Thymus (tissue), 11 donors: ENCODE data around the gene OTULIN. TPM values are rescaled to one million over a fixed set of nuclear protein-coding genes. Genes with fewer than 3 reads are reported as not detected.

Experiments used
- DNase-seq, 9 donors: peaks; one replicate each; pipeline ENCODE4 v3.0.0-alpha.2; 2013; ENCODE audit warnings: low spot score in 9 of 9, low read depth in 6 of 9, missing footprints in 1 of 9
- H3K27ac ChIP-seq, 2 donors: one replicate each; pipeline ENCODE4 v1.5.1; 2013; ENCODE audit warnings: control low read depth in 1 of 2, low read depth in 1 of 2, low read length in 1 of 2, mild to moderate bottlenecking in 1 of 2, moderate library complexity in 1 of 2
- H3K27me3 ChIP-seq, 2 donors: one replicate each; pipeline ENCODE4 v1.5.1; 2013; ENCODE audit warnings: low read length in 1 of 2; ENCODE audit not compliant: control insufficient read depth in 2 of 2, insufficient read depth in 1 of 2
- H3K36me3 ChIP-seq, 2 donors: one replicate each; pipeline ENCODE4 v1.5.1; 2013; ENCODE audit warnings: low read length in 1 of 2, mild to moderate bottlenecking in 1 of 2, moderate library complexity in 1 of 2; ENCODE audit not compliant: control insufficient read depth in 2 of 2, insufficient read depth in 2 of 2
- H3K4me1 ChIP-seq, 2 donors: one replicate each; pipeline ENCODE4 v1.5.1; 2013; ENCODE audit warnings: low read length in 2 of 2; ENCODE audit not compliant: control insufficient read depth in 2 of 2, insufficient read depth in 2 of 2
- H3K4me3 ChIP-seq, 2 donors: one replicate each; pipeline ENCODE4 v1.5.1; 2013; ENCODE audit warnings: low read length in 2 of 2, control low read depth in 1 of 2, mild to moderate bottlenecking in 1 of 2
- H3K9me3 ChIP-seq, 2 donors: one replicate each; pipeline ENCODE4 v1.5.1; 2013; ENCODE audit warnings: low read length in 1 of 2, mild to moderate bottlenecking in 1 of 2; ENCODE audit not compliant: control insufficient read depth in 2 of 2, insufficient read depth in 1 of 2
- WGBS: extraction: QIAGEN DNeasy Blood & Tissue Kit; methylation state at CpG from one replicate; pipeline ENCODE4 v1.1.7; 2013; 5-methylcytosine and 5-hydroxymethylcytosine counted together
- polyA plus RNA-seq: library from polyadenylated mRNA; stranded (reverse); fragments of 200-250 nt; gene quantifications from one replicate; pipeline ENCODE4 v1.2.3, GENCODE V29; 2013
- total RNA-seq: library from RNA; stranded (reverse); fragments of 120-200 nt; gene quantifications from one replicate; pipeline ENCODE4 v1.2.4, GENCODE V29; 2013
- donor health status: healthy.

OTULIN gene
- total and polyA plus RNA-seq, 2 donors = 9.1 to 23.3 TPM

DNA sequence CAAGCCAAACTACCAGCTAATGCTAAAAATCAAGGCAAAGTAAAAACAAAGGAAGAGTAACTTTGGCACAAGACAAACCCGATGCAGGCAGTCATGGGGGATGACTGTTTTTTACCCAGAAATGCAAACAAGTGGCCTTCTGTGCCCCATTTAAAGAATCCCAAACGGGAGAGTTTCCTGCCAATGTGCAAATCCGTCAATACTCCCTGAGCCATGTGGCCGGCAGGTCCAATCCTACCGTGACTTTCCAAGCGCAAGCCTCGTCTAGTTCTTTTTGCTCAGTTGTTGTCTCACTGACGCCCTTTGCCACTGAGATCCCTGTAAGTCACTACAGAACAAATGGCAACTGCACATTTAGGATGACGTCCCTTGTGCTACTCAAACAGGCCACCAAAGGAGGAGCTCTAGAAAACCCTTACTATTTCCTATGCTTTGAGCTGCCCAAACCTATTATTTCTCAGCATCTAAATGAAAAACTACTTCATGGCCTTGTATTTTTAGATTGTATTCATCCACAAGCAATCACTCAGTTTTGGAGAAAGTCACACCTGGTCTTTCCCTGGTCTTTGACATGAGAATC lies 43.4 kb downstream of the OTULIN start:
- DNase-seq = no peak
- 96% methylated on average over 9 of the region's 9 CpGs for WGBS
- Histone ChIP-seq H3K27me3 (no peaks in the 10 kb centered on the region), H3K27ac (no peak overlapping the region), H3K36me3 (peaks cover 29 to 40% of the 10 kb centered on the region in 2 donors), H3K4me3 (no peak overlapping the region), H3K9me3 (no peaks in the 10 kb centered on the region), H3K4me1 (peaks cover 8 to 19% of the 10 kb centered on the region in 2 donors)

DNA sequence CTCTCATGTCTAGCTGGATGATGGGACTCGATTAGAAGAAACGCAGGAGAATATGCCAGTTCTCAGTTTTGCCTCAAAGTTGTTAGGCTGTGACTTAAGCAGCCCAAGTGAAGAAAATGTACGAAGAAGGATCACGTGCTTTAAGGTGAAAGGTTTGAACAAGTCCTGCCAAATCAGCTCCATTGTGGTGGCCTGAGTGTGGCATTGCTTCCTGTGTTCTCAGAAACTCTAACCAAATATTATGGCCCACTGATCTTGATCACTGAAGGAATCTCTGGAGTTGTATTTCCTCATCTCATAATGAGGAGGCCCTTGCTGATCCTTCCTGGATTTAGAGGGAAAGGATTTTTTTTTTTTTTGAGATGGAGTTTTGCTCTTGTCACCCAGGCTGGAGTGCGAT lies 44.0 kb downstream of the OTULIN start:
- 98% methylated on average over 5 of the region's 5 CpGs for WGBS
- no peak overlapping the region for H3K4me3 ChIP-seq
- no peaks in the 10 kb centered on the region for H3K9me3 ChIP-seq
- H3K27me3 ChIP-seq = no peaks in the 10 kb centered on the region
- H3K36me3 ChIP-seq = peaks cover 35 to 41% of the 10 kb centered on the region in 2 donors
- DNase-seq = no peak
- peaks cover 8 to 19% of the 10 kb centered on the region in 2 donors for H3K4me1 ChIP-seq
- no peak overlapping the region for H3K27ac ChIP-seq

DNA sequence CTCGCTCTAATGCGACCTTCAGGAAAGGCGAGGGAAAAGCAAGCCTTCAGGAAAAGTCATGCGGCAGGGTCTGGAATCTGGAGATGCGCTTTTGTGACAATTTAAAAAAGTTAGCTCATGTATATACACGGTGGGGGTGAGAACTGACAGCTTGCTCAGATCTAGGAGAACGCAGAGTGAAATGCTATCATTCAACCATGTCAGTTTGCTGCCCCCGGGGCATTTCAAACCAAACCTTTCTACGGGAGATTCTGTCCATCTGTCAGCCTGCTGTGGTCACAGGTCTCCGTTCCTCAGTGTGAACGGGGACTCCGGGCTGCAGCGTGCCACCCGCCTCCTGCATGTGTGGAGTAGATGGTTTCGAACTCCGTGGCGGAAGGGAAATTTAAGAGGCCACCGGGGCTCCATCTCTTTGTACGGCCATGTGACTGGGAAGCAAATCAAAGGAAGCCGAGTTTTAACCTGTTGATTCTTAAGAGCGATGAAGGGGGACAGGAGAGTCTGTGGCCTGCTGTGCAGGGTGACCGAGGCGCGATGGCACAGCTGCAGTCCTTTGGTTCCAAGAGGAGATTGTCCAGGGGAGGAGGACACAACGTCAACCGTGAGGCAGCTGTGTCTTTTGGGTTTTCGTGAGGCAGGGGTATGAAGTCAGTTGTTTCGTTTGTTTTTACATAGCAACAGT lies 45.9 kb downstream of the OTULIN start:
- H3K4me3 ChIP-seq = no peak overlapping the region
- no peak for DNase-seq
- no peak overlapping the region for H3K27ac ChIP-seq
- no peaks in the 10 kb centered on the region for H3K9me3 ChIP-seq
- peaks cover 8 to 19% of the 10 kb centered on the region in 2 donors for H3K4me1 ChIP-seq
- 98% methylated on average over 28 of the region's 28 CpGs for WGBS
- no peaks in the 10 kb centered on the region for H3K27me3 ChIP-seq
- peaks cover 41 to 47% of the 10 kb centered on the region in 2 donors for H3K36me3 ChIP-seq

DNA sequence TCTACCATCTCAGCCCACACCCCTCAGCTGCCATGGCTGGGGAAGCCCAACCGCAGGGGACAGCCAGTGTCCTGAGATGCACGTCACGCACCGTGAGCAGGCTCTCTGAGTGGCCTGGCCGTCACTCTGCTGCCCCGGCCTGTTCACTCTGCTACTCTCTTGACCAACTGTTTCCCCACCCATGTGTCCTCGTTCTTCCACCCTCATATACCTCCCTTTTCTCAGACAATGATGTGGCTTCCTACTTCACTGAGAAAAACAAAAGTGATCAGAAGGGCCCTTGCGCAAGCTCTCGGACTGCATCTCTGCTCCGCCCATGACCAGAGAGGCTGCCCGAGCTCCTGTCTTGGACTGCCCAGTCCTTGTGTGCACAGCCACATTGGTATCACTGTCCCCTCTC lies 47.6 kb downstream of the OTULIN start:
- 93% methylated on average over 11 of the region's 11 CpGs for WGBS
- Histone ChIP-seq H3K27ac (no peak overlapping the region), H3K36me3 (peaks cover 44 to 53% of the 10 kb centered on the region in 2 donors), H3K9me3 (no peaks in the 10 kb centered on the region), H3K4me1 (peaks cover 0 to 11% of the 10 kb centered on the region in 2 donors), H3K4me3 (no peak overlapping the region), H3K27me3 (no peaks in the 10 kb centered on the region)
- no peak for DNase-seq

DNA sequence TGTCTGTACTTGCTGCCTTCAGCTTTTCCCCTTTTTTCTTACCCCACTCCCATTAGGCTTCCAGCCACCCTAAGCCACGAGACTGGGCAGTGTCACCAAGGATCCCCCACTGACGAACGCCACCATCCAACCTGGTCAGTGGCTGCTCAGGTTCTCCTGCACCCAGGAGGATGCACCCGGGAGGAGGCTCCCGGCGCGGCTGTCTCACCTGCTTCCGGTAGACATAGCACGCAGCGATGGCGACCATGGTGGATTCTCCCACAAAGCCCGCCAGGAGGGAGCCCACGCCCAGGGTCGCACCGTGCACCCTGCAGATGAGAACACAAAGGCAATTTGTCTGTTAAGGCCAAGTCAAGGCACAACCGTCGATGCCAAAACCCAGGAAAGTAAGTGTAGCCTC lies 48.1 kb downstream of the OTULIN start:
- Histone ChIP-seq H3K9me3 (no peaks in the 10 kb centered on the region), H3K4me3 (no peak overlapping the region), H3K27ac (no peak overlapping the region), H3K4me1 (peaks cover 0 to 7% of the 10 kb centered on the region in 2 donors), H3K36me3 (peaks cover 43 to 53% of the 10 kb centered on the region in 2 donors), H3K27me3 (no peaks in the 10 kb centered on the region)
- 98% methylated on average over 17 of the region's 17 CpGs for WGBS
- no peak for DNase-seq

DNA sequence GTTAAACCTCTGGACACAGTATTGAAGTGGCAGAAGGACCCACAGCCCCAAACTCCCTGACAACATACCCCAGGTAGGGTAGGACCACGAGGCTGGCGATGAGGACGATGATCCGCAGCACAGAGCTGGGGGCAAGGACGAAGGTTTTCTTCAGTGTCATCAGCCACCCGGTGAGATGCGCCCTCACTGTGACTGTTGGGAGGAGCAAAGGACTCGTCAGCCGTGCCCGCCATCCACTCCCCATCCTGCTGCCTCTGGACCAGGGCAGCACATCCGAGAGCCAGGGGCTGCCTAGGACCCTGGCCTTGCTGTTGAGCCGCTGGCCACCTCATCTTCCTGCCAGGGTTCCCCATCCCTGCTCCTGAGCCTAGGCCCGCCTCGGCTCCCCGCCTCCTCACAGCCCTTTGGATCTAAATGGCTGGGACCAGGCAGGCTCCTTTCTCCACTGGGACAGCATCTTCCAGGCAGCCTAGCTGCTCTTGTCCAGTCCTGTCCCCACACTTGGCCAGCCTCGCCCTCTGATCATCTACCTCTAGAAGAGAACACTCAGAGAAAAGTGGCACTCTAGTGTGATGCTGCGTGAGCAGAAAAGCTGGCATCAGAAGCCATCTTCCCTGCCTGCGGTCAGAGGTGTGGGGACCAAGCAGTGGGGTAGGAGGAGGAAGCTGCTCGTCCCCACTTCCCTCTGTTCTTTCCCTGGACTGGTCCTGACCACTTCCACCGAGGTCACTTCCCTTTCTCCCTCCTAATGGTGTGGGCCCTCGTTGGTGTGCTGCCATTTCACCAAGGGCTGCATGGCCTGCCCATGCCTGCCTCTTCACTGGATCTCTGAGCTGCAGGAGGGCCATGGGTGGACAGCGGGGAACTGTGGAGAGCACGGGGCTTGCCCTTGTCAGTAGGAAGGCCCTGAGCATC lies 49.2 kb downstream of the OTULIN start:
- Histone ChIP-seq H3K36me3 (peaks cover 39 to 46% of the 10 kb centered on the region in 2 donors), H3K27me3 (no peaks in the 10 kb centered on the region), H3K9me3 (no peaks in the 10 kb centered on the region), H3K27ac (no peak overlapping the region), H3K4me3 (no peak overlapping the region), H3K4me1 (no peaks in the 10 kb centered on the region)
- no peak for DNase-seq
- WGBS = 97% methylated on average over 23 of the region's 23 CpGs

DNA sequence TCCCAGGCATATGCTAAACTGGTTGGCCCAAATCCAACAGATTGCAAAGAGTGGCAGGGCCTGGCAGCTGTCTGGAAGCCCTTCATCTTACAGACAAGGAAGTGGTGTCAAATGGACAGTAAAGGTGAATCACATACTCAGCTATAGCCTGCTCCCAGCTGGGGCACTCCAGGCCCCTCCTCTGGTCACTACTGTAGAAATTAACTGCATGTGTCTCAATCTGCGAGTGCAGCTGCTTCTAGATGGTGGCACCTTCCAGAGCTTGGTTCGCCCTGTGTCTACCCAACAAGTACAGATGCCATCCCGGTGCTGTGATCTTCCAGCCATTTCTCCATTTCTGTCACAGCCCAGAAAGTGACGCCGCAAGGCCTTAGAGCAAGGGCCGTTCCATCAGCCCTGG lies 50.2 kb downstream of the OTULIN start:
- Histone ChIP-seq H3K27ac (no peak overlapping the region), H3K36me3 (peaks cover 39 to 40% of the 10 kb centered on the region in 2 donors), H3K4me3 (no peak overlapping the region), H3K4me1 (no peaks in the 10 kb centered on the region), H3K27me3 (no peaks in the 10 kb centered on the region), H3K9me3 (peaks cover 0 to 2% of the 10 kb centered on the region in 2 donors)
- DNase-seq = no peak
- WGBS = over 99% methylated on average over 6 of the region's 6 CpGs

DNA sequence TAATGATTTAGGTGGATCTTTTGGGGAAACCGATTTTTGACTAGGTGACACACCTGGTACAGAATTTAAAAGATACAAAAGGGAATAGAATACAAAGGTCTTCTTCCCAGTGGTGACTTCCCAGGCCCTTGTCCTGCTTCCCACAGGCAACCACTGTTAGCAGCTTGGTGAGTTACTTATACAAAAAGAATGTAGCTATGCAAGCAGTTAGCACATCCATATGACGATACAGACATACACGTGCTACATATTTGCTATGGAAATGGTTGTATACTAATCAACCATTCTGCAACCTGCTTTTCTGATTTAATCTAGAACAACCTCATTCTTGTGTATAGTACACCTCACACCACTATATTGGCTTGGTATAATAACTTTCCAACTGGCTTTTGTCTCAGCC lies 51.0 kb downstream of the OTULIN start:
- peaks cover 35 to 37% of the 10 kb centered on the region in 2 donors for H3K36me3 ChIP-seq
- H3K4me1 ChIP-seq = no peaks in the 10 kb centered on the region
- H3K27me3 ChIP-seq = no peaks in the 10 kb centered on the region
- H3K9me3 ChIP-seq = peaks cover 0 to 2% of the 10 kb centered on the region in 2 donors
- no peak for DNase-seq
- no peak overlapping the region for H3K27ac ChIP-seq
- H3K4me3 ChIP-seq = no peak overlapping the region
- WGBS = over 99% methylated on average over 3 of the region's 3 CpGs
